Central memory CD4-positive, alpha-beta T cell (primary cell): Measurements from ENCODE around the gene SMPD3.

ENCODE experiments used
- DNase-seq: peaks from one replicate; pipeline ENCODE4 v3.0.0; 2022

SMPD3 gene

DNA sequence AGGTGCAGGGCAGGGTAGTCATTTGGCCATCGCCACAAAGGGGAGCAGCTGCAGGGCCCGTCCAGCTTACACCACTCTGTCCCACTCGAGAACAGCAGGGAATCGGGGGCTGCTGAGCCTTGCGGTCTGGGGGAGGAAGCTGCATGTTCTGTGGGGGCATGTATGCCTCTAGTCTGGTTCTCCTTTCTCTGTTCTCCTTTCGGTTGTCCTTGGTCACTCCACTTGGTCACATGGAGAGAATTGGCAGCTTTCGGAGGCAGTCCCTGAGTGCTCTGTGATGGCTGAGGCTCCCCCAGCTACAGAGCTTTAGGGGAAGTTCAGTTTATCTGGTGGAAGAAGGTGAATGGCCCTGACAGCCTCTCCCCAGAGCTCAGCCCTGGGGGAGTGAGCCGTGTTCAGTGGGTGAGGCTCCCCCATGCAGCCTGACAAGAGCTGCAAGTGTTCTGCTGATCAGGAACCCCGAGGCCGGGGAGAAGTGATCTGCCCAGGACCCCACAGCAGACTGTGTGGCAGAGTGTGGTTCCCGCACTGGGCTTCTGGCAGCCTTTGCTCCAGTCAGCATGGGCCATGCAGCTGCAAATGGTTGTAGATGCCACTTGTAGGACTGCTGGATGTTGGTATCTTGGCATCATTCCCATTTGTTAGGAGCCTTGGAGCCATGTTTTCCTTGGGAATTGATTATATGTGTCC is 22.3 kb upstream of the SMPD3 start:
- DNase-seq, result no peak

- no peak for DNase-seq
These were observed 21.6 kb upstream of the SMPD3 start for GRCh38 chr16:68469796-68470460.

- no peak for DNase-seq
These were observed 20.5 kb upstream of the SMPD3 start for GRCh38 chr16:68468842-68469241.

DNA sequence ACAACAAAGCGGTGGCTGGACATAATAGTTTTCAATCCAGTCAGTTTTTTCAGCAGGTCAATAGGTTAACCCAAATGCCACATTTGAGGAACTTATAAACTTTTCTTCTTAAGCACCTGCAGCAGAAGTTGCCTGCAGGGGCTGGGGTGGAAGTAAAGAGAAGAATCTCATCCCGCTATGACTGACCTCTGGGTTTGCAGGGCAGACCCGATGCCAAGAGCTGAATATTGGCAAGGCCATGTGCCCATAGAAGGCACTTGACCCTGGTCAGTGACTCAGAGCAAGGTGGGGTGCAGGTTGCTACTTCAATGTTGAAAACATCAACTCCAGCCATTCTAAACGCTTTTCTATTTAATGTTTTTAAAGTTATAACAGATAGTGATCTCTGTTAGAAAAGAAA is 17.9 kb upstream of the SMPD3 start:
- DNase-seq, result no peak

- DNase-seq, result no peak
These were observed 15.6 kb upstream of the SMPD3 start for GRCh38 chr16:68463904-68464303.

- DNase-seq, result no peak
These were observed 11.8 kb upstream of the SMPD3 start for GRCh38 chr16:68460067-68460466.

- DNase-seq, result no peak
These were observed 11.1 kb upstream of the SMPD3 start for GRCh38 chr16:68459457-68459856.

- no peak for DNase-seq
These were observed 10.2 kb upstream of the SMPD3 start for GRCh38 chr16:68458551-68458950.

- DNase-seq, result no peak
These were observed 9.8 kb upstream of the SMPD3 start for GRCh38 chr16:68458101-68458500.

DNA sequence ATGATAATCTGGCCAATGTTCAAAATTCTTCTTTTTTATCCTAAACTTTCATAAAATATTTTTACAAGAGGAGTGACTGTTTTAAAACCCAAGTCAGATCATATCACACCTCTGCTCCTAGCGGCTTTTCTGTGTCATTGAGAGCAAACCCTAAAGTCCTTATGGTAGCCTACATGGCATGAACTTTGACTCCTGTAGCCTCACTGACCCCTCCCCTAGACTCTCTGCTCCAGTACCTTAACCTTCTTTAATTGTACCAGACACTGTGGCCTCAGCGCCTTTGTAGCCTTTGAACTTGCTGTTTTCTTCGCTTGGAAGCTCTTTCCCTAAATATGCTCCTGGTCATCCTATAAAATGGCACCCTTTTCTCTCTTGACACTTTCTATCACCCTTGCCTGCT is 7.3 kb upstream of the SMPD3 start:
- no peak for DNase-seq

DNA sequence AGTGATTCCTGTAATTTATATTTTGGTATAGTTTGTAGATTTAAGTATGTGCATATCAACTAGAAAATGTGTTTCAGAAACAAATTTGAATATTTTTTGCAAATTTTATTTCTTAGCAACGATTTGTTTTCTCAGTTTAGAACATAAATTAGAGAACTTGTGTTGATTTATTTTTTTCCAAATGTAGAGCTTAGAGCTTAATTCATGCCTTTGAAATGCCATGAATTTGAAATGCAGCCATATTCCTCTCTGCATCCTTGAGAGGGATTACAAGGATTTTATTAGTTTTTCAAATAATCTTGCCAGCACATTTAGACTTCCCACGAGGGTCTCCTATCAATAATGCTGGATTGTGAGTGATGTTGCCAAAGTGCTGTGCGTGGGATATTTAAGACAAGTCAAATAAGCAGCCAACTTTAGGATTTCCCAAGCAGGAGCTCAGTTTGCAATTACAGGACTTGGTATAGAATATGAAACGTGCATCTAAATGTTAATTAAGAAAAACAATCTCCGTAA is 6.7 kb upstream of the SMPD3 start:
- no peak for DNase-seq

DNA sequence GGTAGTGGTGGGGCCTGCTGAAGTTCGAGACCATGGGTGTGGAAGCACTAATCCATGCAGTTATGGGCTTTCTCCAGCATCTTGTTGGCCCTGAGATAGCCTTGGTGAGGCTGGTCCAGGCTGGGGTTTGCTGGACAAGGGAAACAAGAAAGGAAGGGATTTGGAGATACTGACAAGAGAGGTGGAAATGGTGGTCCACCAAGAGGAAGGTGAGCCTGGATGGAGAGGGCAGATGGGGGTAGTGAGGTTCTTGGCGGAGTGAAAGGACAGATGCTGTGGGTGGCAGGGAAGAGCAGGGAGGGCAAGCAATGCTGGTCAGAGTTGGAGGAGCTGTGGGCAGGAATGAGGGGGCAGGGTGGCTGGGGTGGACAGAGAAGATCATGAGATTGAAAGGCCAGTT is 5.5 kb upstream of the SMPD3 start:
- no peak for DNase-seq

DNA sequence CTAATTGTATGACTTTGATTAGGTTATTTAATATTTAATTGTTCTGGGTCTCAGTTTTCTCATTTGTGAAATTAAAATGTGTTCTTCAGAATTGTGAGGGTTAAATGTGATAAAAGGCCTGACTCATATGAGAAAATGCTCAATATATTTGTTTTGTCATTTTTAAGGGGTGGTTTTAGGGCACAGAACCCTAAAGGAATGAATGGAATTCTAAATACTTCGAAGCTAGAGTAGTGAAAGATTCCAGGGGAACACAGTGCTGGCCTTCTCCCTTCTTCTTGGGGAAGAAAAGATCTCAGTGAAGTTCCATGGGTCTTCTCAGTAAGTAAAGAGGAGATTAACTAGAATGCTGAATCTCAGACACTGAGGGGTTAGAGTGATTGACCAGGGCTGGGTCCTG is 3.9 kb upstream of the SMPD3 start:
- DNase-seq, result no peak

- no peak for DNase-seq
These were observed 3.4 kb upstream of the SMPD3 start for GRCh38 chr16:68451676-68452075.

DNA sequence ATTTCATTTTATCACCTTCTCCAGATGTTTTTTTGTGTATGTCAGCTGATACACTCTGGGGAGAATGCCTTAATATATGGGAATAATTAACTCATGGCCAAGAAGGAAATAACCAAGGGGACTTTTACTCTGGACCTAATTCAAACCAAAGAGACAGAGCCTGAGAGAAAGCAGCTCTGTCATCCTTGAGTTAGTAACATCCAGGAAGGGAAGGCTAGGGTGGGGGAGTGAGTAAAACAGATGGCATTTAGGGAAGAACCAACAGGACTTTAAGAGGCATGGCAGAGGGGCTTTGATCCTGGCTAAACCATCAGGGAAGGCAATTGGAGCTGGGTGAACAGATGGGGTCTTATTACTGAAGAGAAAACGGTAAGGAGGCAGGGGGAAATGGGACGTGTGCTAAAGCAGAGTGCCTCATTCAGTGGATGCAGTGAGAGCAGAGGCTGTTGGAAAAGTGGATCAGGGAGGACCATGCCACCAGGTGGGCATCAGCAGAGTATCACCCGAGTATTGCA is 2.5 kb upstream of the SMPD3 start:
- no peak for DNase-seq

GRCh38 chr16:68447653-68448359 is 502 bp downstream of the SMPD3 start:
- no peak for DNase-seq

GRCh38 chr16:68446681-68447652 is 1.3 kb downstream of the SMPD3 start:
- DNase-seq, result no peak

DNA sequence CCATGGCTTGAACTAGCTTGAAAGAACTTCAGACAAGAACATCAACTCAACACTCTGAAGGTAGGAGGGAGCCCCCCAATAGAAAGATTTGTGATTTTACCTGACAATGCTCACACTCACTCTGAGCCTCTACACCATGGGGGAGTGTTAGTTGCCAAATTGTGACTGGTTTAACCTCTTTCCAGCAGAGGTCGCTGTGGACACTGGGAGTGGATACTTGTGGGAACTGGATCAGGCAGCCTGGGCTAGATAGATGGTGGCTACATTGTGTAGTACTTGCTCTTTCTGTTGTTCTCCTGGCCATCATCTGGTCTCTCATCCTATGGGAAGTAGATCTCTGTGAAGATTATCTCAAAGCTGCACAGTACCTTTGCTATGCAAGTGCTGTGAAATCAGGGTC is 2.9 kb downstream of the SMPD3 start:
- DNase-seq, result no peak

GRCh38 chr16:68444056-68444657 is 4.2 kb downstream of the SMPD3 start:
- DNase-seq, result no peak

DNA sequence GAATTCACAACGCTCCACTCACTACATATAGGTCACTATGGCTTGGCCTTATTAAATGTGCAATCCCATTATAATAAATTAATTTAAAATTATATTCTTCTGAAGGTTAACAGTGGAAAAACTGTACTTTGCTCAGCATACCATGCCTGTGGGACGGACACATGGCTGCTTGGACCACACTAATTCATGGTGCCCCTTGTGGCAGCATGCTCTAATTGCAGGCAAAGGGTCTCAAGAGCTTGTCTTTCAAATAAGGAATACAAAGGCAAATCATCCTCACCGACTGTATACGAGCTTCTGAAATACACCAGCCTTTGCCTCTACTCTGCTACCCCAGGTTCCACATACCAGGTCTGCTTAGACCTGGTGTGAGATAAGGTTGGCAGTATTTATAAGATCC is 11.7 kb downstream of the SMPD3 start:
- no peak for DNase-seq

GRCh38 chr16:68434624-68435210 is 13.6 kb downstream of the SMPD3 start:
- DNase-seq, result no peak

- no peak for DNase-seq
These were observed 15.0 kb downstream of the SMPD3 start for GRCh38 chr16:68433316-68433715.
